GM19193 (cell line): Measurements from ENCODE around the gene SEC14L6.

Experiments used
- POLR2A ChIP-seq: IDR thresholded peaks from 4 replicates; pipeline ENCODE4 v1.6.1; 2011; ENCODE audit not compliant: insufficient read depth, insufficient read length; ENCODE audit errors: extremely low read depth

The SEC14L6 gene

DNA sequence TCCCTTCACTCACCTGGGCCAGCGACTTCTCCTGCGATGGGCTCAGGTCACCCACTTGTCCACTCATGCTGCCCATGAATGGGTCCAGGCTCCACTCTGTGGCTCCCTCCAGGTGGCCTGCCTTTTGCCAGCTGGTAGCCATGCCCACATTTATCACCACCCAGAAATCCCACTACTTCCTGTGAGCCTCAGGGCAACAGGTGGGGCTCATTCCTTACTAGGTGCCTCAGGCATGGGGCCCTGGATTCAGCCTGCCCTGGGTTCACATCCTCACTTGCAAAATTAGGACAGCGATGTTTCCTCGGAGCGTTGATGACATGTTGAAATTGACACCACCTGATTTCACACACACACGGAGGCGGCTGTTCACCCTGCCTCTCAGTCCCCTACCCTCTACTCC lies at the start of gene SEC14L6:
SEC14L6 (minus strand) TSS at position 126 of the 400 bp plus-strand sequence; CDS start at position 67, 59 bp downstream.
- no peak for TF ChIP-seq POLR2A

GRCh38 chr22:30596199-30596598 lies 49.7 kb upstream of the SEC14L6 start:
- TF ChIP-seq POLR2A = no peak

- TF ChIP-seq POLR2A = peak; percentile 73
These were observed 45.2 kb upstream of the SEC14L6 start, which contains the start of gene PES1 for GRCh38 chr22:30591588-30592359. Gene PES1 (minus strand): TSS chr22:30591910. CDS start chr22:30591833, 77 bp downstream.

DNA sequence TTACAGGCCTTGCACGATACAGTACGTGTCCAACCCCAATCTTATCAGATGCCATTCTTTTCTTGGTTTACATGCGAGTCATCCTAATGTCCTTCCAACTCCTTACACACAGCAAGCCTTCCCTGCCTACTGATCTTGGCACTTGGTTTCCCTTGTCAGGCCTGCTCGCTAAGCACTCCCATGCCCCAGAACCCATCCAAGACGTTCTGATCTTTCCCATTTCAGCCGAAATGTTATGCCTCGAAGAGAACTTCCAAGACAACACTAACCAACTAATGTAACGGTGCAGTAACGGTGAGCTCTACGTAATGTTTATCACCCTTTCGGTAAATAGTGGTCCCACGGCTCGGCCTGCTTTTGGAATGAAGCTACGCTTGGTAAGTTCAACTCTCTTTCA lies 44.6 kb upstream of the SEC14L6 start:
- TF ChIP-seq POLR2A = no peak

- no peak for TF ChIP-seq POLR2A
These were observed 39.9 kb upstream of the SEC14L6 start for GRCh38 chr22:30586414-30586813.

DNA sequence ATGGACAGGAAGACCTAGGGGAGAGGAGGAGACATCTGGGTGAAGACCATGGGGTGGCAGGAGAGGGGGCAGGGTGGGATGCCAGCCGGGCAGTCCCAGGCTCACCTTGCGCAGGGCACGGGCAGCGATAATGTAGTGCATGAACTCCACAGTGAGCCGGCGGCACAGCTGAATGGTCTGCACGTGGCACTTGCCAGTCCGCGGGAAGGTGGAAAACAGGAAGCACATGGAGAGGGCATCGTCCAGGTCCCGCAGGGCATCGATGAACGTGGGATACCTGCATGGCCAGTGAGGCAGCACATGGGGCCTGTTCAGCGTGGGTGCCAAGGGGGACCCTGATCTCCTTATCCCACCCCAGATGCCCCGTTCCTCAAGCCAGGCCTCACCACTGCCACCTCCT lies 37.9 kb upstream of the SEC14L6 start:
- no peak for TF ChIP-seq POLR2A

DNA sequence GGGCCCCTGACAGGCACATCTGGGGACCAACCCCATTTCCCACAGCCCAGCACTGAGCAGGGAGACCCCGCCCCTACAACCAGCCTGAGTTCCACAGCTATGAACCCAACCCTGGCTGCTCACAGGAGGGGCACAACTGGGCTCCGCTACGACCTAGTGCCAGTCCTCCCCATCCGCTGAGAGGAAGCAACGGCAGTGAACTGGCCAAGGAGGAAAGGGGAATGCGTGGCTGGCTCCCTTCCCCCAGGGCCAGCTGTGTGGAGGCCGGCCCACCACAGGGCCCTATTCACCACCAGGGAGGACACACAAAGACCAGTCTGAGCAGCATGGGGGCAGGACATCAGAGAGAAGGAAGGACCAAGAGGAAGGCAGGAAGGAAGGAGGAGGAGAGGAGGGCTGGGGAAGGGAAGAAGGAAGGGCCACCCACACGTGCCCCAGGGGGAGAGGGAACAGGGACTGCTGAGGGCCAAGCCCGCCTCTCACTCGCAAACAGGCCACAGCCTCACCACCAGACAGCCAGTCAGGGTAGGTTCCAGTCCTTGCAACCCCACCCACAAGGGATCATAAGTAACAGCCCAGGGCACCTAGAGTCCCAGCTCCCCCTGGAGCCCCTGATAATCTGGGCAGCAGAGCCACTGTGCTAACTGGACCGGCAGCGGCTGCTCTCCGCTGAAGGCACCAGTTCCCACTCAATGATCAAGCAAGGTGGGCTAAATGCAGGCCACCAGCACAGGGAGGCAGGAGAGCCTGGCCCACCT lies 36.4 kb upstream of the SEC14L6 start:
- TF ChIP-seq POLR2A = no peak

GRCh38 chr22:30582051-30582450 lies 35.5 kb upstream of the SEC14L6 start:
- no peak for TF ChIP-seq POLR2A

DNA sequence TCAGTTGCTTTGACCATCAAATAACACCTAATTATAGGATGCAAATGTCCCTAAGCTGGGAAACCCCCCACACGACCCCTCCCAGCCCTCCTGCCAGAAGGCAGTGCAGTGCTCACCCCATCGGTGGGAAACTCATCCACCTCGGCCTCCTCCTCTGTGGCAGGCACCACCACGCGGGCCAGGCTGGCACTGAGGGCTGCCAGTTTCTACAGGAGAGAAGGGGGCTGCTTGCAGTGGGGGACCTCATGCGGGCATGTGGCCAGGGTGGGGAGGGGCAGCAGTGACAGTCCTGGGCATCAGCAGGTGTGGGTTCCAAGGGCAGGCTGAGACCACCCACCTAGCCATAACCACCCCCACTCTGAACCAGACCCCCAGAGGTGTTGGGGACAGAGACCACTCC lies 34.4 kb upstream of the SEC14L6 start:
- no peak for TF ChIP-seq POLR2A

DNA sequence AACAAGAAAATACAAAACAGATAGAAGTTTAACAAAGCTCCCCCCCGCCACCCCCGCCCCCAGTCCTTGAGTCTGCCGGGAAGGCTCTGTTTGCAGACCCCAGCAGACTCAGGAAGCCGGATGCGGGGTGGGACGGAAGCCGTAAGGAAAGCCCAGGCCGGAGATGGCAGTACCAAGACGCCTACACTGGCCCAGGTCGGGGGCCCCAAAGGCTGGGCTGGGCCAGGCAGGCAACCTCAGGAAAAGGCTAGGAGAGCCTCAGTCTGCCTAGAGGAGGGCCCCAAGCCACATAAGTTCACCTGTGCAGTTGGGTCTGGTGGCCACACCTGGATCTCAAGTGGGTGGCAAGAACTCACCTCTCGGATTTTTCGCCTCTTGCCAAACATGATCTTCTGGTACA lies 31.9 kb upstream of the SEC14L6 start:
- TF ChIP-seq POLR2A = no peak

GRCh38 chr22:30575859-30576258 lies 29.3 kb upstream of the SEC14L6 start:
- no peak for TF ChIP-seq POLR2A

DNA sequence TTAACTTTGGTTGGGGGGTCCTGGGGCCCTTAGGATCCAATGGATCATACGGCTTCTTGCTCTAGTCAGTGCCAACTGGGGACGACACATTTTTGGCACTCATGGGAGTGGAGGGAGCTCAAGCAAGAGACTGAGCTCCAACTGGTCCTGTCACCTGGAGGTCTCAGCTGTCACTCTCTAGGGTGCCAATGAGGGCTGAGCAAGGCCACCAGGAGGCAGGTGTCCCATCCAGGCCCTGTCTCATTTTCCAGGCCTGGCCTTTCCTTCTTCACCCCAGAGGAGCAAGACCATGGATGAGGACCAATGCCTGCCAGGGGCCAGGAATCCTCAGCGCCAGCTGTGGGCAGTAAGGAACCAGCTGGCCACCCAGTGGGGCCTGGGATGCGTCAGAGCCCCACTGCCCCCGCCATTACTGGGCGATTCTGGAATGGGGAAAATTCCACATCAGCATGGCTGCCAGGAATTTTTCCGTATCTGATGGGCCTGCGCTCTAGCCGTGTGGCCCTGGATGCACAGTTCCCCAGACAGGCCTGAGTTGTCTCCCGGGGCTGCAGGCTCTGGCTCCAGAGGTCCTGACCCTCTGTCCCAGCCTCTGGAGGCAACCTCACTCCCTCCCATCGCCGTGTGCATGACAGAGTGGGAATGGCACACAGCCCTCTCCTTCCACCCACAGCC lies 28.6 kb upstream of the SEC14L6 start:
- no peak for TF ChIP-seq POLR2A

DNA sequence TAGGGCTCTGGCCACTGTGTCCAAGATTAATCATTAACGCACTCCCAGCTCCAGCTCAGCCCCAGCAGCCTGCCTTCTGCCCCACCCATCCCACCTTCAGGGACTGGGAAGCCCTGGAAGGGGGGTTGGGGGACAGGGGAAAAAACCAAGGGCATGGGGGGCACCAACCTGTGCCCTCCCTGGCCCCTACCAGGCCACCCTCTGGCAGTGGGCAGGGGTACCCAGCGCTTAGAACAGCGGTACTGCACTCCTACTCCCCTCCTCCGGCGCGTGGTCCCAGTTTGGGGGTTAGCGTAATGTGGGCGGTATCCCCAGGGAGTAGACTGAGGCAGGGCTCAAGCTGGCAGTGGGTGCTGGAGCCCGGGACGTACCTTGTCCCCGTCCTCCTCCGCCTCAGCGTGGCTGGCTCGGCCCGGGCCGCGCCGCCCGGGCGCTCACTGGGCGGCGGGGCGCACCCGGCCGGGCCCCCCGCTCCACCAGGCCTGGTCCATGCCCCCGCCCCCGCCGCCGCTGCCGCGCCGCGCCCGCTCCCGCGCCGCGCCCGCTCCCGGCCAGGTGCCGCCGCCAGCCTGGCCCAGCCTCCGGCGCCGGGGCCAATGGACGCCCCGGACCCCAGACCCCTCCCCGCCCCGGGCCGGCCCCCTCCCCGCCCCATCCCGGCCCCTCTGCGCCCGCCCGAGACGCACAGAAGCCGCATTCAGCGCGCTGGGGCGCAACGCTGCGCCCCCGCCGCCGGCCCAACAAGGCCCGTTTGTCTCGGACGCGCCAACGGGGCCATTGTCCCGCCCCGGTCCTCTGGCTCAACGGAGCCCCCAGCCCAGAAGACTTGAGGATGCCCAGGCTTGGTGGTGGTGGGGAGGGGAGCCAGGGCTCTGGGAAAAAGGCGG lies 27.8 kb upstream of the SEC14L6 start, which contains the start of gene GAL3ST1:
GAL3ST1 (minus strand) TSS at position 571 of the 887 bp plus-strand sequence. CDS start 17,273 bp downstream, outside the sequence.
- TF ChIP-seq POLR2A = no peak

DNA sequence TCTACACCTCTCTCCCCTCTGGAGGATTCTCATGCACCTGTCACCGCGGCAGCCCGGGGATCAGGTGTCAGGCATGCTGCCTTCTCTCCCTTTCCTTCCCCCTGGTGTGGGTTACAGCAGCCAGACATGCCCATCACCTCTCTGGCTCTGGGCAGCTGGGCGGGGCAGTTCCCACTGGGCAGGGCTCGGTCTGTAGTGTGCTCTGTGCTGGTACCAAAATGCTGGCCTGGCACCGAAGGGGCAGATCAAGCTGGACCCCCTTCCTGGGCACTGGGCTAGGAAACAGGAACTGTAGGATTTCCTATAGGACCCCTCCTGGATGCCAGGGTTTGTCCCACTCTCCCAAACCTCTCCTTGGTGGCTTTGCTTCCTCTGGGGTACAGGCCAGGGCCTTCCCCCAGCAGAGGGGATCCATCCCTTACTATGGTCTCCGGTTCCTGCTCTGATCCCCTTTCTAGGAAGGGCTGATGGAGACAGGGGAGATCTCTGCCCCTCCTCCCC lies 27.1 kb upstream of the SEC14L6 start:
- TF ChIP-seq POLR2A = no peak
